Ishikawa (cell line): ENCODE results near the gene C10orf143.

Experiments used
- CEBPB ChIP-seq: IDR thresholded peaks from 2 replicates; pipeline ENCODE4 v1.6.1; 2012
- CREB1 ChIP-seq: IDR thresholded peaks from 2 replicates; pipeline ENCODE4 v1.6.1; 2012; ENCODE audit warnings: low read depth
- EGR1 ChIP-seq: IDR thresholded peaks from 2 replicates; pipeline ENCODE4 v1.6.1; 2012
- EP300 ChIP-seq: IDR thresholded peaks from 2 replicates; pipeline ENCODE4 v1.6.1; 2012; ENCODE audit warnings: borderline replicate concordance
- FOXM1 ChIP-seq: IDR thresholded peaks from 2 replicates; pipeline ENCODE4 v1.6.1; 2012; ENCODE audit warnings: low read depth, borderline replicate concordance
- NFIC ChIP-seq: IDR thresholded peaks from 2 replicates; pipeline ENCODE4 v1.6.1; 2012
- RAD21 ChIP-seq: IDR thresholded peaks from 2 replicates; pipeline ENCODE4 v1.6.1; 2012; ENCODE audit warnings: low read depth
- TAF1 ChIP-seq: IDR thresholded peaks from 2 replicates; pipeline ENCODE4 v1.6.1; 2012; ENCODE audit warnings: low read depth, mild to moderate bottlenecking
- TCF12 ChIP-seq: IDR thresholded peaks from 2 replicates; pipeline ENCODE4 v1.6.1; 2012; ENCODE audit warnings: low read depth
- TEAD4 ChIP-seq: IDR thresholded peaks from 2 replicates; pipeline ENCODE4 v1.6.1; 2012
- YY1 ChIP-seq: IDR thresholded peaks from 2 replicates; pipeline ENCODE4 v1.6.1; 2012; ENCODE audit warnings: low read depth
- ZBTB7A ChIP-seq: IDR thresholded peaks from 2 replicates; pipeline ENCODE4 v1.6.1; 2012; ENCODE audit warnings: low read depth
- TF ChIP-seq, protein P1 (sequence below): IDR thresholded peaks from 2 replicates; pipeline ENCODE4 v1.6.1; 2012
- TF ChIP-seq, protein P2 (sequence below): IDR thresholded peaks from 2 replicates; pipeline ENCODE4 v1.6.1; 2012; ENCODE audit warnings: low read depth, mild to moderate bottlenecking
- TF ChIP-seq, protein P3 (sequence below): IDR thresholded peaks from 2 replicates; pipeline ENCODE4 v1.6.1; 2012

Gene C10orf143

DNA sequence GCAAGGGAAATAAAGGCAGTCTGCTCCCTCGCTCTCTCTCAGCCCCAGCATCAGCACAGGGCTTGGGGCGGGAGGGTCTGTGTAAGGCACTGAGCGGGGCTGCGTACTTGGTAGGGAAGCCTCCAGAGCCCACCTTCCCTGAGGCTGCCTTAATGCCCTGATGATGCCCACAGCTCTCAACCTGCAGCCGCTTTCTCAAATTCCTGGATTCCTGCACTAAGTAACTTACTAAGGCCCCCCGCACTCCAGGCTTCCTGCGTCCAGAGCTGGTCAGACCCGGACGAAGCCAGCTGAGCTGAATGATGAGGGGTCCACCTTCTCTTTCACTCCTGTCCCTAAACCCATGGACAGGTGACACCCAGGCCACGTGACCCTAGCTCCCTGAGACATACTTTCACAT lies 63.3 kb downstream of the C10orf143 start:
- no peak for TF ChIP-seq EP300
- no peak for TF ChIP-seq FOXM1
- TF ChIP-seq, protein P1, sequence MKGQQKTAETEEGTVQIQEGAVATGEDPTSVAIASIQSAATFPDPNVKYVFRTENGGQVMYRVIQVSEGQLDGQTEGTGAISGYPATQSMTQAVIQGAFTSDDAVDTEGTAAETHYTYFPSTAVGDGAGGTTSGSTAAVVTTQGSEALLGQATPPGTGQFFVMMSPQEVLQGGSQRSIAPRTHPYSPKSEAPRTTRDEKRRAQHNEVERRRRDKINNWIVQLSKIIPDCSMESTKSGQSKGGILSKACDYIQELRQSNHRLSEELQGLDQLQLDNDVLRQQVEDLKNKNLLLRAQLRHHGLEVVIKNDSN: no peak; the same call in 1 of the 2 replicates
- TF ChIP-seq, protein P2, sequence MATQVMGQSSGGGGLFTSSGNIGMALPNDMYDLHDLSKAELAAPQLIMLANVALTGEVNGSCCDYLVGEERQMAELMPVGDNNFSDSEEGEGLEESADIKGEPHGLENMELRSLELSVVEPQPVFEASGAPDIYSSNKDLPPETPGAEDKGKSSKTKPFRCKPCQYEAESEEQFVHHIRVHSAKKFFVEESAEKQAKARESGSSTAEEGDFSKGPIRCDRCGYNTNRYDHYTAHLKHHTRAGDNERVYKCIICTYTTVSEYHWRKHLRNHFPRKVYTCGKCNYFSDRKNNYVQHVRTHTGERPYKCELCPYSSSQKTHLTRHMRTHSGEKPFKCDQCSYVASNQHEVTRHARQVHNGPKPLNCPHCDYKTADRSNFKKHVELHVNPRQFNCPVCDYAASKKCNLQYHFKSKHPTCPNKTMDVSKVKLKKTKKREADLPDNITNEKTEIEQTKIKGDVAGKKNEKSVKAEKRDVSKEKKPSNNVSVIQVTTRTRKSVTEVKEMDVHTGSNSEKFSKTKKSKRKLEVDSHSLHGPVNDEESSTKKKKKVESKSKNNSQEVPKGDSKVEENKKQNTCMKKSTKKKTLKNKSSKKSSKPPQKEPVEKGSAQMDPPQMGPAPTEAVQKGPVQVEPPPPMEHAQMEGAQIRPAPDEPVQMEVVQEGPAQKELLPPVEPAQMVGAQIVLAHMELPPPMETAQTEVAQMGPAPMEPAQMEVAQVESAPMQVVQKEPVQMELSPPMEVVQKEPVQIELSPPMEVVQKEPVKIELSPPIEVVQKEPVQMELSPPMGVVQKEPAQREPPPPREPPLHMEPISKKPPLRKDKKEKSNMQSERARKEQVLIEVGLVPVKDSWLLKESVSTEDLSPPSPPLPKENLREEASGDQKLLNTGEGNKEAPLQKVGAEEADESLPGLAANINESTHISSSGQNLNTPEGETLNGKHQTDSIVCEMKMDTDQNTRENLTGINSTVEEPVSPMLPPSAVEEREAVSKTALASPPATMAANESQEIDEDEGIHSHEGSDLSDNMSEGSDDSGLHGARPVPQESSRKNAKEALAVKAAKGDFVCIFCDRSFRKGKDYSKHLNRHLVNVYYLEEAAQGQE: no peak
- no peak for TF ChIP-seq EGR1

DNA sequence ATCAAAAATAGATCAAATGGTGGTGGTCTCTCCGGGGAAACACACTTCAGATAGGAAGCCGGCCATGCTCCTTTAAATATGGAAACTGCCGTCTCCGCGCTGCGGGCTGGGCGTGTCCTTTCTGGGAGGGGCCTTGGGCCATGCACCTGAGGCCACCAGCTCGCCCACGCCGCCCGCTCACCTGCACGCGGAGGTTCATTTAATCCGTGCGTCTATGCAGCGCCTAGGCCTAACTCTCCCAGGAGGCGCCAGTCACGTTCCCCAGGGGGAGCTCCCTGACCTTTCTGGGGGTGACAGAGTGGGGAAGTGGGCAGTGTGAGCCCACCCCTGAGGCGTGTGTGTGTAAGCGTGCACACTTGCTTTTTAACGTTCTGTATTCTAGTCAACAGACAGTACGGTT lies 64.0 kb downstream of the C10orf143 start:
- TF ChIP-seq ZBTB7A (no peak), EGR1 (0 out of 2 replicates have a peak, but pooled peaks have one; percentile 47), NFIC (no peak)
- TF ChIP-seq, protein P3, sequence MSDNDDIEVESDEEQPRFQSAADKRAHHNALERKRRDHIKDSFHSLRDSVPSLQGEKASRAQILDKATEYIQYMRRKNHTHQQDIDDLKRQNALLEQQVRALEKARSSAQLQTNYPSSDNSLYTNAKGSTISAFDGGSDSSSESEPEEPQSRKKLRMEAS: 0 out of 2 replicates have a peak, but pooled peaks have one; percentile 31

DNA sequence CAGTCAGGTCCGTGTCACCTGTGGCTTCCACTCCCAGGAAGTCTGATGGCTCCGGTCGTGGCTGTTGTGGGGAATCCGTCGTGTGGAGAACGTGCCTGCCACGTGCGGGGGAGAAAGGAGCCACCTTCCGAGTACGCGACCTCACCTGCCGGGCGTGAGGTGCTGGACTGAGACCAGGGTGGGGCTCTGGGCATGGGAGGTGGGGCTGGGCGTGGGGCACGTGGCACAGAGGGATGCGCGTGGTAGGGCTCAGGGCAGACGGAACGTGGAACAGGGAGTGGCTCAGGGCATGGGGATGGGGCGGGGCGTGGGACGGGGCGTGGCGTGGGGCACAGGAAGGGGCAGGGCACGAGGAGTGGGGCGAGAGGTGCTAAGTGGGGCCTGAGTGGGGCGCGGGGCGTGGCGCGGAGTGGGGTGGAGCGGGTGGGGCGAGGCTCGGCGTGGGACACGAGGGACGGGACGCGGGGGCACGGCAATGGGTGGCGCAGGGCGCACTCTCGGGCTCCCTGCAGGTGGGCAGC lies 64.8 kb downstream of the C10orf143 start:
- TF ChIP-seq TCF12: no peak
- TF ChIP-seq, protein P1: no peak
- TF ChIP-seq CEBPB: no peak
- no peak for TF ChIP-seq FOXM1
- TF ChIP-seq NFIC: no peak
- TF ChIP-seq EGR1: no peak
- TF ChIP-seq EP300: no peak
- TF ChIP-seq TEAD4: no peak
- TF ChIP-seq ZBTB7A: no peak
- TF ChIP-seq RAD21: no peak
- TF ChIP-seq, protein P2: no peak
- TF ChIP-seq, protein P3: no peak; the same call in 1 of the 2 replicates

DNA sequence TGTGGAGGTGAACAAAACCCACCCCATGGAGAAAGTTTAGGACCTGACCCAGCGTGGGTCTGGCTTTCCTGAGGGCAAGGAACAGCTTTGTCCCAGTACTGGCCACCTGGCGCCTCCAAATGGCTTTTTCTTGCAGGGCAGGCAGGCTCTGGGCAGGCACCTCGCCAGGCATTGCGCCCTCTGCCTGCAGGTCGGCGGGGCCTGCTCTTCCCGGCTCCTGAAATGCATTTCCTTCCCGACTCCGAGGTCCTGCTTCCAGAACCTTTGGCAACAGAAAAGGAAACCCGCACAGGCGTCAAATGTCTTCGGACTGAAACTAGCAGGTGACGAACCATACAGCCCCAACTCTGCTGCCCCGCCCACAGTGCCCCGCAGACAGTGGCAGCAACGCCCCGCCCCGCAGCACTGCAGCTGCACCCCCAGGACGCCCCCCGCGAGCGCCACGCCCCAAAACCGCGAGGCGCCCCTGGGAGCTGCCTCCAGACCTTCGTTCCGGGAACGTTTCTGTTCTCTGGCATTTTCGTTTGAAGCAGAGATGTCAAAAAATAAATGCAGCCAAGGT lies 65.5 kb downstream of the C10orf143 start:
- TF ChIP-seq YY1 (no peak), RAD21 (peak; percentile 29; the same call in 1 of the 2 replicates)

DNA sequence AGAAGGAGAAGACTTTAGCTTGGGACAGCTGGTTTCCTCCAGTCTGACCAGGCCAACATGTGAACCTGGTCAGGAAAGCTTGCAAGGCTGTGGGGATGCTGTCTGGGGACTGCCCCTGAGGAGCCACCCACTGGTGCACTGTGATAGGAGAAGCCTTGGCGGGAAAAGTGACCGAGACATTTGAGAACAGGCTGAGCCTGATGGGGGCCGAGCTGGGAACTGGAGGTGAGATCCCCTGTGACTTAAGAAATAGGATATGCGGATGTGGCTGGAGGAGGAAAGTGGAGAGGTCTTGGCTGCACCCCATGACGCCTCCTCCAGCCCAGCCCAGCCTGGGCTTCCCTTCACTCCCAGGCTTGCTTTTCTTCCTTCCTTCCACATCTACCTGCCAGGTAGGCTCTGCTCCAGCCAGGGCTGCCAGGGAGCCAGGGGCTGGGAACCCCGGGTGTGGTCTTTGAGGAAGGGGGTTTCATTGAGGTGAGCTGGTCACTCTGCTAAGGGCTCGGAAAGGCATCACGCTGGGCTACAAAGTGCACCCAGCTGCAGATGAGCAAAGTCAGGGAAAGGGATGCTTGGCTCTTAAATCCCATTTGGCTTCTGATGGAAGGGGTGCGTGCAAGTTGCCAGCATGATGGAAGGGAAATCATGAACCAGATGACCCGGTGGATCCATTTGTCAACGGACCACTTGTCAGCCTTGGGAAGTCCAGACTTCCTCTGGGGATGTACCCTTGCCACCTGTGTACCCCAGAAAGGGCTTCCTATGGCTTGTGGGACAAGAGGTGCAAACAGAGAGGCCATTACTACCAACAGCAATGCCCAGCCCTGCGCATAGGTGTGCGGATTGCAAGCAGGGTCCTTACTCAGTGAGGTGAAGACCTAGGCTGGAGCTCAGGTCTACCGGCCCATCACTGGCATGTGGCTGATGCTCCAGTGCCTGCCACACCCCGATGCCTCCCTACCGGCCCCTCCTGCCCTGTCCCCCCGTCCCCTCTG lies 66.3 kb downstream of the C10orf143 start:
- TF ChIP-seq, protein P2: no peak
- TF ChIP-seq NFIC (no peak), YY1 (no peak), TAF1 (no peak), TCF12 (no peak), ZBTB7A (no peak), CEBPB (no peak), TEAD4 (no peak), CREB1 (no peak), FOXM1 (no peak), EP300 (no peak), RAD21 (no peak), EGR1 (no peak)
- TF ChIP-seq, protein P3: no peak
- TF ChIP-seq, protein P1: no peak
